ENCODE results near the gene FBXW4.

The FBXW4 gene

GRCh38 chr10:101618871-101619270 lies 76.1 kb downstream of the FBXW4 start:
- Mint-ChIP-seq H3K4me1 (peaks cover 19% of the 10 kb centered on the region), H3K36me3 (ENCODE audit: insufficient read depth) (peaks cover 32% of the 10 kb centered on the region), H3K4me3 (no peak overlapping the region), H3K27me3 (no peaks in the 10 kb centered on the region), H3K9me3 (no peaks in the 10 kb centered on the region), H3K27ac (ENCODE audit: low read depth) (no peak overlapping the region)
- DNase-seq (ENCODE audit: low spot score in 2 of 2) = no peak
- ATAC-seq (replicated peaks; ENCODE audit: extremely low read depth, poor library complexity, severe bottlenecking) = no peak

GRCh38 chr10:101617824-101618568 lies 77.0 kb downstream of the FBXW4 start:
- H3K9me3 Mint-ChIP-seq = no peaks in the 10 kb centered on the region
- peaks cover 19% of the 10 kb centered on the region for H3K4me1 Mint-ChIP-seq
- ATAC-seq (replicated peaks; ENCODE audit: extremely low read depth, poor library complexity, severe bottlenecking) = no peak
- H3K4me3 Mint-ChIP-seq = no peak overlapping the region
- H3K36me3 Mint-ChIP-seq (ENCODE audit: insufficient read depth) = peaks cover 29% of the 10 kb centered on the region
- peak overlapping the region; percentile 66 for H3K27ac Mint-ChIP-seq (ENCODE audit: low read depth)
- no peak for DNase-seq (ENCODE audit: low spot score in 2 of 2)
- no peaks in the 10 kb centered on the region for H3K27me3 Mint-ChIP-seq

- H3K4me1 Mint-ChIP-seq = peaks cover 19% of the 10 kb centered on the region
- no peaks in the 10 kb centered on the region for H3K9me3 Mint-ChIP-seq
- no peaks in the 10 kb centered on the region for H3K27me3 Mint-ChIP-seq
- DNase-seq (ENCODE audit: low spot score in 2 of 2) (no peak), ATAC-seq (replicated peaks; ENCODE audit: extremely low read depth, poor library complexity, severe bottlenecking) (no peak)
- no peak overlapping the region for H3K4me3 Mint-ChIP-seq
- peaks cover 32% of the 10 kb centered on the region for H3K36me3 Mint-ChIP-seq (ENCODE audit: insufficient read depth)
- H3K27ac Mint-ChIP-seq (ENCODE audit: low read depth) = peak overlapping the region; percentile 66
Measured at GRCh38 chr10:101617102-101617823, 77.7 kb downstream of the FBXW4 start.

- ATAC-seq (replicated peaks; ENCODE audit: extremely low read depth, poor library complexity, severe bottlenecking) = no peak
- Mint-ChIP-seq H3K27me3 (no peaks in the 10 kb centered on the region), H3K36me3 (ENCODE audit: insufficient read depth) (peaks cover 27% of the 10 kb centered on the region), H3K4me1 (peaks cover 22% of the 10 kb centered on the region), H3K9me3 (no peaks in the 10 kb centered on the region), H3K4me3 (no peak overlapping the region), H3K27ac (ENCODE audit: low read depth) (no peak overlapping the region)
- DNase-seq (ENCODE audit: low spot score in 2 of 2) = no peak
Measured at GRCh38 chr10:101616415-101617101, 78.4 kb downstream of the FBXW4 start.

GRCh38 chr10:101615525-101616116 lies 79.3 kb downstream of the FBXW4 start:
- H3K36me3 Mint-ChIP-seq (ENCODE audit: insufficient read depth) = peaks cover 22% of the 10 kb centered on the region
- peaks cover 28% of the 10 kb centered on the region for H3K4me1 Mint-ChIP-seq
- H3K27ac Mint-ChIP-seq (ENCODE audit: low read depth) = peak overlapping the region; percentile 57
- H3K4me3 Mint-ChIP-seq = no peak overlapping the region
- no peak for DNase-seq (ENCODE audit: low spot score in 2 of 2)
- no peak for ATAC-seq (replicated peaks; ENCODE audit: extremely low read depth, poor library complexity, severe bottlenecking)
- H3K9me3 Mint-ChIP-seq = no peaks in the 10 kb centered on the region
- no peaks in the 10 kb centered on the region for H3K27me3 Mint-ChIP-seq

- ATAC-seq (replicated peaks; ENCODE audit: extremely low read depth, poor library complexity, severe bottlenecking) (no peak), DNase-seq (ENCODE audit: low spot score in 2 of 2) (no peak)
- H3K36me3 Mint-ChIP-seq (ENCODE audit: insufficient read depth) = peaks cover 19% of the 10 kb centered on the region
- H3K4me1 Mint-ChIP-seq = peaks cover 28% of the 10 kb centered on the region
- H3K27me3 Mint-ChIP-seq = no peaks in the 10 kb centered on the region
- H3K27ac Mint-ChIP-seq (ENCODE audit: low read depth) = peak overlapping the region; percentile 57
- H3K9me3 Mint-ChIP-seq = no peaks in the 10 kb centered on the region
- no peak overlapping the region for H3K4me3 Mint-ChIP-seq
Measured at GRCh38 chr10:101614663-101615524, 80.1 kb downstream of the FBXW4 start.

- DNase-seq (ENCODE audit: low spot score in 2 of 2) = no peak
- H3K4me3 Mint-ChIP-seq = no peak overlapping the region
- H3K9me3 Mint-ChIP-seq = no peaks in the 10 kb centered on the region
- no peaks in the 10 kb centered on the region for H3K27me3 Mint-ChIP-seq
- H3K27ac Mint-ChIP-seq (ENCODE audit: low read depth) = peak overlapping the region; percentile 61
- no peak for ATAC-seq (replicated peaks; ENCODE audit: extremely low read depth, poor library complexity, severe bottlenecking)
- peaks cover 28% of the 10 kb centered on the region for H3K4me1 Mint-ChIP-seq
- H3K36me3 Mint-ChIP-seq (ENCODE audit: insufficient read depth) = peaks cover 18% of the 10 kb centered on the region
Measured at GRCh38 chr10:101613646-101614045, 81.3 kb downstream of the FBXW4 start.

GRCh38 chr10:101612872-101613271 lies 82.1 kb downstream of the FBXW4 start:
- no peaks in the 10 kb centered on the region for H3K9me3 Mint-ChIP-seq
- DNase-seq (ENCODE audit: low spot score in 2 of 2) = no peak
- peaks cover 24% of the 10 kb centered on the region for H3K4me1 Mint-ChIP-seq
- no peaks in the 10 kb centered on the region for H3K27me3 Mint-ChIP-seq
- no peak overlapping the region for H3K27ac Mint-ChIP-seq (ENCODE audit: low read depth)
- ATAC-seq (replicated peaks; ENCODE audit: extremely low read depth, poor library complexity, severe bottlenecking) = no peak
- no peak overlapping the region for H3K4me3 Mint-ChIP-seq
- peaks cover 20% of the 10 kb centered on the region for H3K36me3 Mint-ChIP-seq (ENCODE audit: insufficient read depth)

GRCh38 chr10:101612086-101612485 lies 82.9 kb downstream of the FBXW4 start:
- Mint-ChIP-seq H3K27me3 (no peaks in the 10 kb centered on the region), H3K4me3 (no peak overlapping the region), H3K36me3 (ENCODE audit: insufficient read depth) (peaks cover 17% of the 10 kb centered on the region), H3K27ac (ENCODE audit: low read depth) (peak overlapping the region; percentile 86), H3K4me1 (peaks cover 17% of the 10 kb centered on the region), H3K9me3 (no peaks in the 10 kb centered on the region)
- ATAC-seq (replicated peaks; ENCODE audit: extremely low read depth, poor library complexity, severe bottlenecking) (no peak), DNase-seq (ENCODE audit: low spot score in 2 of 2) (no peak)

- DNase-seq (ENCODE audit: low spot score in 2 of 2) = no peak
- H3K27me3 Mint-ChIP-seq = no peaks in the 10 kb centered on the region
- H3K4me1 Mint-ChIP-seq = peaks cover 16% of the 10 kb centered on the region
- no peak overlapping the region for H3K4me3 Mint-ChIP-seq
- ATAC-seq (replicated peaks; ENCODE audit: extremely low read depth, poor library complexity, severe bottlenecking) = no peak
- H3K36me3 Mint-ChIP-seq (ENCODE audit: insufficient read depth) = peaks cover 19% of the 10 kb centered on the region
- H3K27ac Mint-ChIP-seq (ENCODE audit: low read depth) = peak overlapping the region; percentile 86
- no peaks in the 10 kb centered on the region for H3K9me3 Mint-ChIP-seq
Measured at GRCh38 chr10:101611096-101611905, 83.7 kb downstream of the FBXW4 start.

- DNase-seq (ENCODE audit: low spot score in 2 of 2) (no peak), ATAC-seq (replicated peaks; ENCODE audit: extremely low read depth, poor library complexity, severe bottlenecking) (no peak)
- peaks cover 22% of the 10 kb centered on the region for H3K36me3 Mint-ChIP-seq (ENCODE audit: insufficient read depth)
- no peaks in the 10 kb centered on the region for H3K9me3 Mint-ChIP-seq
- H3K27me3 Mint-ChIP-seq = no peaks in the 10 kb centered on the region
- H3K27ac Mint-ChIP-seq (ENCODE audit: low read depth) = no peak overlapping the region
- peaks cover 10% of the 10 kb centered on the region for H3K4me1 Mint-ChIP-seq
- no peak overlapping the region for H3K4me3 Mint-ChIP-seq
Measured at GRCh38 chr10:101609481-101609880, 85.5 kb downstream of the FBXW4 start.

Measured in central memory CD8-positive, alpha-beta T cell (primary cell).